AG09319 (cell line): Measurements from ENCODE around the gene POMGNT2.
"Not testable (repeated sequence)": the region's sequence is repeated elsewhere in the genome, so short reads cannot be mapped to it uniquely, and the experiment has no call there.

Experiments used
- DNase-seq: peaks from one replicate; pipeline ENCODE4 v3.0.0-alpha.2; 2010; ENCODE audit warnings: low read depth; ENCODE audit errors: extremely low read depth
- CTCF ChIP-seq: IDR thresholded peaks from 2 replicates; pipeline ENCODE4 v1.5.1; 2011; ENCODE audit warnings: low read depth, mild to moderate bottlenecking, inconsistent platforms, low read length, moderate library complexity

Gene POMGNT2

GRCh38 chr3:43055806-43056770, 49.8 kb downstream of the POMGNT2 start:
- TF ChIP-seq CTCF: no peak

GRCh38 chr3:43055393-43055792, 50.5 kb downstream of the POMGNT2 start:
- no peak for TF ChIP-seq CTCF
- DNase-seq: no peak

More at GRCh38 chr3:43055806-43056770, 49.8 kb downstream of the POMGNT2 start:
- DNase-seq: no peak

- TF ChIP-seq CTCF: no peak
- no peak for DNase-seq
Measured at GRCh38 chr3:43054754-43055153, 51.1 kb downstream of the POMGNT2 start.

GRCh38 chr3:43053291-43053690, 52.6 kb downstream of the POMGNT2 start:
- no peak for DNase-seq
- no peak for TF ChIP-seq CTCF

- DNase-seq: no peak
- TF ChIP-seq CTCF: no peak
Measured at GRCh38 chr3:43048470-43048869, 57.4 kb downstream of the POMGNT2 start.

GRCh38 chr3:43046583-43046982, 59.3 kb downstream of the POMGNT2 start:
- no peak for TF ChIP-seq CTCF
- DNase-seq: no peak

- not testable (repeated sequence) for DNase-seq
Measured at GRCh38 chr3:43045079-43045478, 60.8 kb downstream of the POMGNT2 start.

GRCh38 chr3:43043793-43044192, 62.1 kb downstream of the POMGNT2 start:
- no peak for TF ChIP-seq CTCF

More at GRCh38 chr3:43043793-43044192, 62.1 kb downstream of the POMGNT2 start:
- no peak for DNase-seq
